ENCODE results near the gene TMEFF2.

GRCh38 chr2:192165842-192166241 lies 28.9 kb downstream of the TMEFF2 start:
- TF ChIP-seq CTCF (IDR thresholded peaks at IDR 0.05) (no peak), POLR2A (IDR thresholded peaks at IDR 0.05) (no peak)
